ENCODE data around the gene PPA2.

DNA sequence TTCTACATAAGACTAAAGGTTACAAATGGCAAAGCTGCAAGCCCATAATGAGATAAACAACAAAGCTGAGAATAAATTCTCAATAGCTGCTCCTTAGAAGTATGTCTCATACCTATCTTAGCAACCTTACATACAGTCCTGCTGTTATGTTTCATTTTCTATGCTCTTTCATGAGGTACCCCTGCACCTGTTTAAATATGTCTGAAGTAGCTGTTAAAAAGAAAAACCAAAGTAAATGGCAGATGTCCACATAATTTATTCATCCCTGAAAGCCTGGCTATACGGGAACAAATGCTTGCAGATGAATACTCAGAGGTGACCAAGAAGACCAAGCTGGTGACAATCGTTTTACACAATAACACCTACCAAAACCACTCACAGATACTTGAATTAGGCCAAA, 22.5 kb downstream of the PPA2 start:
- TF ChIP-seq EZH2 (IDR thresholded peaks at IDR 0.05; ENCODE audit: low read depth) (no peak), CTCF (conservative IDR thresholded peaks at IDR 0.05) (no peak)
